ENCODE results near the gene CCNY. TPM values are rescaled to one million over a fixed set of nuclear protein-coding genes. Genes with fewer than 3 reads are reported as not detected.

CCNY gene
- total and polyA plus RNA-seq, 2 experiments from 2014 or later, result 51.5 to 55.8 TPM

DNA sequence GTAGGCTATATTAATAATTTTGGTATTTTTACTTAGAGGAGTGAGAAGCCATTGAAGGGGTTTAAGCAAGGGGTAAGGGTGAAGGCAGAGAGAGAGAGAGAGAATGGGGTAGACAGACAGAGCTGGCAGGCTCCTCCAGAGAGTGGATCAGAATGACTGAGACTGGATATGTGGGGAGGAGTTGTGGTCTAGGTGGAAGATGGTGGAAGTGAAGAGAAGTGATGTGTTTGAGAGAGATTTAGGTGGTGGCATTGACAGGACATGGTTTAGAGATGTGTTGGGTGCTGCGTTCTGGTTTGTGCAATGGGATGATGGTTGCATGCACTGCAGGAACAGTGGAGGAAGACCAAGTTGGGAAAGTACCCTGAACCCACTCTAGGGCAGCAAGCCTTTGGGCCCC is 92.2 kb downstream of the CCNY start:
- Histone ChIP-seq H3K36me3 (replicated peaks; ENCODE audit: insufficient read depth, low read depth) (no peaks in the 10 kb centered on the region), H3K4me1 (ENCODE audit: insufficient read depth) (no peaks in the 10 kb centered on the region), H2AFZ (no peak overlapping the region), H4K20me1 (ENCODE audit: insufficient read depth, poor library complexity, severe bottlenecking) (peaks cover 16% of the 10 kb centered on the region), H3K27me3 (no peaks in the 10 kb centered on the region), H3K4me3 (no peak overlapping the region), H3K4me2 (no peak overlapping the region), H3K79me2 (peaks cover 94% of the 10 kb centered on the region), H3K9me3 (ENCODE audit: low read depth) (no peaks in the 10 kb centered on the region), H3K9me2 (replicated peaks; ENCODE audit: insufficient read depth) (no peaks in the 10 kb centered on the region), H3K27ac (no peak overlapping the region)
- DNase-seq (ENCODE audit: low spot score), result no peak
- TF ChIP-seq, protein P1, sequence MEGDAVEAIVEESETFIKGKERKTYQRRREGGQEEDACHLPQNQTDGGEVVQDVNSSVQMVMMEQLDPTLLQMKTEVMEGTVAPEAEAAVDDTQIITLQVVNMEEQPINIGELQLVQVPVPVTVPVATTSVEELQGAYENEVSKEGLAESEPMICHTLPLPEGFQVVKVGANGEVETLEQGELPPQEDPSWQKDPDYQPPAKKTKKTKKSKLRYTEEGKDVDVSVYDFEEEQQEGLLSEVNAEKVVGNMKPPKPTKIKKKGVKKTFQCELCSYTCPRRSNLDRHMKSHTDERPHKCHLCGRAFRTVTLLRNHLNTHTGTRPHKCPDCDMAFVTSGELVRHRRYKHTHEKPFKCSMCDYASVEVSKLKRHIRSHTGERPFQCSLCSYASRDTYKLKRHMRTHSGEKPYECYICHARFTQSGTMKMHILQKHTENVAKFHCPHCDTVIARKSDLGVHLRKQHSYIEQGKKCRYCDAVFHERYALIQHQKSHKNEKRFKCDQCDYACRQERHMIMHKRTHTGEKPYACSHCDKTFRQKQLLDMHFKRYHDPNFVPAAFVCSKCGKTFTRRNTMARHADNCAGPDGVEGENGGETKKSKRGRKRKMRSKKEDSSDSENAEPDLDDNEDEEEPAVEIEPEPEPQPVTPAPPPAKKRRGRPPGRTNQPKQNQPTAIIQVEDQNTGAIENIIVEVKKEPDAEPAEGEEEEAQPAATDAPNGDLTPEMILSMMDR (IDR thresholded peaks at IDR 0.05; ENCODE audit: poor library complexity), result no peak
- TF ChIP-seq EZH2phosphoT487 (IDR thresholded peaks at IDR 0.05; ENCODE audit: low read depth, severe bottlenecking, unreplicated experiment), result no peak
- TF ChIP-seq EZH2 (IDR thresholded peaks at IDR 0.05; ENCODE audit: borderline replicate concordance), result no peak
- WGBS (ENCODE audit: low lambda C conversion rate, missing lambda C conversion rate), result 100% methylated on average over 1 of the region's 1 CpG

DNA sequence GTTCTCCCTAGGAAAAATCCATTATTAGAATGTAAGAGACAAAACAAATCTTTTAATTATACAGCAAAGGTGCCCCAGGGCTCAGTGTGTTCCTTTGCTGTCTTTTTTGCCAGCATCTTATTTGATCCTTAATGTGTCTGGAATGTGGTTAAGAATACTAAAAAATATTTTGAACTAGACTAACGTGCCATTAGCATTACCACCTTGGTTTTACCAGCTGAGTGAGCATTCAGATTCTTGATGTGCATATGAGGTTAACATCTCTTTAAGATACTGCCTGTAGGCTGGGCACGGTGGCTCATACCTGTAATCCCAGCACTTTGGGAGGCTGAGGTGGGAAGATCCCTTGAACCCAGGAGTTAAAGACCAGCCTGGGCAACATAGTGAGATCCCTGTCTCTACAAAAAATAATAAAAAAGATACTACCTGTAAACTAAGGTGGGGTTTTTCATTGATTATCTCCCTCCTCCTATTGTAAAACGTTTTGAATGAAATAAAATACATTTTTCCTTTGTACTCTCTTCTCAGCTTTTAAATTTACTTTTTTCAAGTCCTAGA is 96.6 kb downstream of the CCNY start:
- H3K9me2 ChIP-seq (replicated peaks; ENCODE audit: insufficient read depth), result no peaks in the 10 kb centered on the region
- peaks cover 14% of the 10 kb centered on the region for H4K20me1 ChIP-seq (ENCODE audit: insufficient read depth, poor library complexity, severe bottlenecking)
- H3K27ac ChIP-seq, result no peak overlapping the region
- no peak overlapping the region for H3K4me3 ChIP-seq
- H2AFZ ChIP-seq, result no peak overlapping the region
- H3K9me3 ChIP-seq (ENCODE audit: low read depth), result no peaks in the 10 kb centered on the region
- DNase-seq (ENCODE audit: low spot score), result no peak
- H3K79me2 ChIP-seq, result peaks cover 92% of the 10 kb centered on the region
- no peak for TF ChIP-seq EZH2phosphoT487 (IDR thresholded peaks at IDR 0.05; ENCODE audit: low read depth, severe bottlenecking, unreplicated experiment)
- TF ChIP-seq EZH2 (IDR thresholded peaks at IDR 0.05; ENCODE audit: borderline replicate concordance), result no peak
- TF ChIP-seq, protein P1 (IDR thresholded peaks at IDR 0.05; ENCODE audit: poor library complexity), result no peak
- H3K4me1 ChIP-seq (ENCODE audit: insufficient read depth), result no peaks in the 10 kb centered on the region
- H3K36me3 ChIP-seq (replicated peaks; ENCODE audit: insufficient read depth, low read depth), result no peaks in the 10 kb centered on the region
- 85% methylated on average over 3 of the region's 3 CpGs for WGBS (ENCODE audit: low lambda C conversion rate, missing lambda C conversion rate)
- no peaks in the 10 kb centered on the region for H3K27me3 ChIP-seq
- H3K4me2 ChIP-seq, result no peak overlapping the region

DNA sequence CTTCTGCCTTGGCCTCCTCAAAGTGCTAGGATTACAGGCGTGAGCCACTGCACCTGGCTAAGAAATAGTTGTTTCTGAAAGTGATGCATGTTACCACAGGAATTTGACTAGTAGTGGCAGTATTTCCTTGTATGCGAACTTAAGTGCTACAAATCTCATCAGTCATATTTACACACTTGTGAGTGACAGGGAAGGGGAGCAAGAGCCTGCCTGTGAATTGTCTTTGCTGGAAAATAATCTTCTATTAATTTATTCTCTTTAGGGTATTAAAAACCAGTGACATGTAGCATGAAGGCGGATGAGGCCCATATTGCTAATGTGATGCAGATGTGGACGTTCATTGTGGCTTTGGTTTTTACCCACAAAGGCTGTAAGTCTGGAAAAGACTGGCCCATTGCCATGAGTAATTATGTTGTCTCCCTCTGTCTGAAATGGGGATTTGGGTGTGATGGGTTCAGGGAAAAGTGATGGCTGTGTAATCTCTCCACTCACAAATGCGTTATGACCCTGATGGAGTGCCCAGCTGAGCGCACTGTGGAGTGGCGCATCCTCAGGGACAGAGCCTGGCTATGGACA is 97.6 kb downstream of the CCNY start:
- 71% methylated on average over 7 of the region's 7 CpGs for WGBS (ENCODE audit: low lambda C conversion rate, missing lambda C conversion rate)
- Histone ChIP-seq H3K4me3 (no peak overlapping the region), H3K4me1 (ENCODE audit: insufficient read depth) (no peaks in the 10 kb centered on the region), H3K36me3 (replicated peaks; ENCODE audit: insufficient read depth, low read depth) (no peaks in the 10 kb centered on the region), H3K27ac (no peak overlapping the region), H3K9me3 (ENCODE audit: low read depth) (no peaks in the 10 kb centered on the region), H3K27me3 (no peaks in the 10 kb centered on the region), H3K79me2 (peaks cover 92% of the 10 kb centered on the region), H4K20me1 (ENCODE audit: insufficient read depth, poor library complexity, severe bottlenecking) (peaks cover 14% of the 10 kb centered on the region), H3K4me2 (no peak overlapping the region), H2AFZ (no peak overlapping the region), H3K9me2 (replicated peaks; ENCODE audit: insufficient read depth) (no peaks in the 10 kb centered on the region)
- TF ChIP-seq EZH2phosphoT487 (IDR thresholded peaks at IDR 0.05; ENCODE audit: low read depth, severe bottlenecking, unreplicated experiment) (no peak), EZH2 (IDR thresholded peaks at IDR 0.05; ENCODE audit: borderline replicate concordance) (no peak)
- TF ChIP-seq, protein P1 (IDR thresholded peaks at IDR 0.05; ENCODE audit: poor library complexity), result no peak
- DNase-seq (ENCODE audit: low spot score), result peak; percentile 31

Data from hepatocyte (in vitro differentiated cells).